Measurements from ENCODE around the gene GINS2.

GRCh38 chr16:85650135-85650843 is 38.5 kb downstream of the GINS2 start:
- TF ChIP-seq, protein P1, sequence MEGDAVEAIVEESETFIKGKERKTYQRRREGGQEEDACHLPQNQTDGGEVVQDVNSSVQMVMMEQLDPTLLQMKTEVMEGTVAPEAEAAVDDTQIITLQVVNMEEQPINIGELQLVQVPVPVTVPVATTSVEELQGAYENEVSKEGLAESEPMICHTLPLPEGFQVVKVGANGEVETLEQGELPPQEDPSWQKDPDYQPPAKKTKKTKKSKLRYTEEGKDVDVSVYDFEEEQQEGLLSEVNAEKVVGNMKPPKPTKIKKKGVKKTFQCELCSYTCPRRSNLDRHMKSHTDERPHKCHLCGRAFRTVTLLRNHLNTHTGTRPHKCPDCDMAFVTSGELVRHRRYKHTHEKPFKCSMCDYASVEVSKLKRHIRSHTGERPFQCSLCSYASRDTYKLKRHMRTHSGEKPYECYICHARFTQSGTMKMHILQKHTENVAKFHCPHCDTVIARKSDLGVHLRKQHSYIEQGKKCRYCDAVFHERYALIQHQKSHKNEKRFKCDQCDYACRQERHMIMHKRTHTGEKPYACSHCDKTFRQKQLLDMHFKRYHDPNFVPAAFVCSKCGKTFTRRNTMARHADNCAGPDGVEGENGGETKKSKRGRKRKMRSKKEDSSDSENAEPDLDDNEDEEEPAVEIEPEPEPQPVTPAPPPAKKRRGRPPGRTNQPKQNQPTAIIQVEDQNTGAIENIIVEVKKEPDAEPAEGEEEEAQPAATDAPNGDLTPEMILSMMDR (IDR thresholded peaks at IDR 0.05): no peak
- TF ChIP-seq SIN3A (IDR thresholded peaks at IDR 0.05; ENCODE audit: borderline replicate concordance, insufficient read depth, low read depth, low read length): no peak
- TF ChIP-seq TCF7L2 (IDR thresholded peaks at IDR 0.05; ENCODE audit: low read depth, low read length): no peak
- TF ChIP-seq POLR2AphosphoS5 (IDR thresholded peaks at IDR 0.05; ENCODE audit: low read depth, low read length): no peak
- TF ChIP-seq REST (IDR thresholded peaks at IDR 0.05; ENCODE audit: insufficient read depth in 1 of 2, low read depth in 2 of 2, low read length in 1 of 2): no peak
